Camera-type eye (tissue), 1 donor: ENCODE data around the gene UBQLN4. TPM values are rescaled to one million over a fixed set of nuclear protein-coding genes. Genes with fewer than 3 reads are reported as not detected.

Experiments
- total RNA-seq: library from RNA; depleted of rRNA; stranded (reverse); fragments of >200 nt; gene quantifications from one replicate; pipeline ENCODE4 v1.2.3, GENCODE V29; 2014

Gene UBQLN4
- total RNA-seq: 24.2 TPM

GRCh38 chr1:156053768-156054499 is at the start of gene UBQLN4:
Gene UBQLN4, minus strand, starts transcription at chr1:156053798. Its CDS starts 97 bp downstream, at chr1:156053701.

GRCh38 chr1:156082309-156083091 is 28.9 kb upstream of the UBQLN4 start, which contains the start of gene MEX3A:
Gene MEX3A, minus strand, starts transcription at chr1:156082465. Its CDS starts 467 bp downstream, at chr1:156081998.

GRCh38 chr1:156060937-156061636 is 7.5 kb upstream of the UBQLN4 start, which contains the start of gene RAB25:
Gene RAB25, plus strand, starts transcription at chr1:156061160. Its CDS starts 241 bp downstream, at chr1:156061401.

GRCh38 chr1:156054500-156055280 is 1.1 kb upstream of the UBQLN4 start, which contains the start of gene LAMTOR2:
Gene LAMTOR2, plus strand, starts transcription at chr1:156054782. Its CDS starts 108 bp downstream, at chr1:156054890.

DNA sequence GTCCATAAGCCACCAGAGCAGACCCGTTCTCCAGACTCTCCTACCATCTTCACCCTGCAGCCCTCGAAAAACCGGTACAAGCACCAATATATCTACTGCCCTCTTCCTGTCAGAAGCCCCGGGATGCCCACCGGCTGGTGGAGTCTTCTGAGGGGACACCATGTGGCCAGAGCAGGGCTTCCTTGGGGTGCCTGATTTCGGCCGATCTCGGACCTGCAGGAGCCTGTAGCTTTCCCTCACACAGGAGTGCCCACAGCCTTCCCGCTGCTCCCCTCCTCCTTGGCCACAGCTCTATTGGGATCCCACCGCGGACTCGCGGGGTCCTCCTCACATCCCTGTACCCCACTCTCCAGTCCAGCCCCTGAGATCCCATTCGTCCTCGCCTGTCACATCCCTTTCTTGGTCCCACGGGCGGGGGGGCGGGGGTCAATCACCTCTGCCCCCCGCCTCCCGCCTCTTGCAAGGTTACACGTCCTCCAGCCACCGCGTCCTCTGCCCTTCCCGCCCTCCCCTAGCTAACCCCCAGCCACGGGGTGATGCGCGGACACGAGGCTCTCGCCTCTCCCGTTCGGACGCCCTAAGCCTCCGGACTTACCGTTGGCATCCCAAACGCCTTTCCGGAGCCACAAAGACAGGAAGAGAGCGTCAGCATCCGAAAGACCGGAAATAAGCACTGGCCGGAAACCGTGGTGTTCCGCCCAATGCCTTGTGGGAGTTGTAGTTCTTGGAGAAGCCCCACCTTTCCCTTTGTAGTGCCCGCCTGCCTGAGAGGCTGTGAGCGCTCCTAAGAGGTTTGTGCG is 33.1 kb downstream of the UBQLN4 start, which contains the start of gene SSR2:
Gene SSR2, minus strand, starts transcription at position 659 of the 800 bp plus-strand sequence. CDS start 784 bp downstream, outside the sequence.

Other genes starting within 250 kb of the UBQLN4 start
- gene GON4L, start 196.6 kb downstream of the UBQLN4 start, total RNA-seq: 66.4 TPM
- 134 TPM for gene SYT11, start 194.2 kb downstream of the UBQLN4 start, total RNA-seq
- 54.2 TPM for gene RIT1, start 142.4 kb downstream of the UBQLN4 start, total RNA-seq
- gene KHDC4, start 119.4 kb downstream of the UBQLN4 start, total RNA-seq: 71.8 TPM
- gene RXFP4, start 112.2 kb downstream of the UBQLN4 start, total RNA-seq: not detected
- gene ARHGEF2, start 75.3 kb downstream of the UBQLN4 start, total RNA-seq: 97.5 TPM
- gene SSR2, start 32.8 kb downstream of the UBQLN4 start, total RNA-seq: 312 TPM
- 30.1 TPM for gene LAMTOR2, start 984 bp upstream of the UBQLN4 start, total RNA-seq
- 3.6 TPM for gene RAB25, start 7.4 kb upstream of the UBQLN4 start, total RNA-seq
- 37.0 TPM for gene MEX3A, start 28.7 kb upstream of the UBQLN4 start, total RNA-seq
- 201 TPM for gene LMNA, start 60.9 kb upstream of the UBQLN4 start, total RNA-seq
- 12.1 TPM for gene SEMA4A, start 99.8 kb upstream of the UBQLN4 start, total RNA-seq
- gene SLC25A44, start 140.3 kb upstream of the UBQLN4 start, total RNA-seq: 16.4 TPM
- 47.1 TPM for gene PMF1, start 159.2 kb upstream of the UBQLN4 start, total RNA-seq
- 1.5 TPM for gene BGLAP, start 188.4 kb upstream of the UBQLN4 start, total RNA-seq
- gene PAQR6, start 194.3 kb upstream of the UBQLN4 start, total RNA-seq: 4.6 TPM
- 63.6 TPM for gene SMG5, start 229.0 kb upstream of the UBQLN4 start, total RNA-seq
- gene TMEM79, start 230.5 kb upstream of the UBQLN4 start, total RNA-seq: 3.7 TPM
- 16.9 TPM for gene GLMP, start 241.9 kb upstream of the UBQLN4 start, total RNA-seq
- not detected for gene VHLL, start 245.5 kb upstream of the UBQLN4 start, total RNA-seq